ENCODE measurements around the gene CDH23.

- TF ChIP-seq POLR2A (IDR thresholded peaks at IDR 0.05), result no peak
- no peak for TF ChIP-seq CTCF (IDR thresholded peaks at IDR 0.05)
Observed at GRCh38 chr10:71354776-71355175, 41.9 kb upstream of the CDH23 start.

All from uterus (tissue), 2 donors.